Mucosa of rectum (tissue), 2 donors: ENCODE data around the gene PSMD14.
A peak's percentile ranks its signal among the peaks of the same experiment; 100 is the strongest.
"Not testable (repeated sequence)": the region's sequence is repeated elsewhere in the genome, so short reads cannot be mapped to it uniquely, and the experiment has no call there.

ENCODE experiments used
- H3K27ac ChIP-seq, 2 donors: one replicate each; pipeline ENCODE4 v1.7.0; 2013; ENCODE audit warnings: inconsistent platforms in 2 of 2, low read depth in 2 of 2, low read length in 2 of 2
- H3K27me3 ChIP-seq, 2 donors: one replicate each; pipeline ENCODE4 v1.7.0; 2013; ENCODE audit warnings: low read length in 2 of 2; ENCODE audit not compliant: control insufficient read depth in 2 of 2, insufficient read depth in 2 of 2
- H3K36me3 ChIP-seq, 2 donors: one replicate each; pipeline ENCODE4 v1.7.0; 2013; ENCODE audit warnings: low read length in 2 of 2; ENCODE audit not compliant: control insufficient read depth in 2 of 2, insufficient read depth in 2 of 2
- H3K4me1 ChIP-seq, 2 donors: one replicate each; pipeline ENCODE4 v1.7.0; 2013; ENCODE audit warnings: low read length in 2 of 2, mild to moderate bottlenecking in 1 of 2; ENCODE audit not compliant: control insufficient read depth in 2 of 2, insufficient read depth in 2 of 2
- H3K4me3 ChIP-seq, 2 donors: one replicate each; pipeline ENCODE4 v1.7.0; 2013; ENCODE audit warnings: low read length in 2 of 2
- H3K9ac ChIP-seq, 2 donors: one replicate each; pipeline ENCODE4 v1.7.0; 2013; ENCODE audit warnings: low read length in 2 of 2, low read depth in 1 of 2, mild to moderate bottlenecking in 1 of 2
- H3K9me3 ChIP-seq, 2 donors: one replicate each; pipeline ENCODE4 v1.7.0; 2013; ENCODE audit warnings: low read length in 2 of 2; ENCODE audit not compliant: control insufficient read depth in 2 of 2
- donor health status: healthy.
- donor health status: Normal muscosa, but diverticular disease.

Gene PSMD14

GRCh38 chr2:161308178-161308955 is at the start of gene PSMD14:
PSMD14 (plus strand) TSS chr2:161308425; CDS start chr2:161318826, 10,401 bp downstream.
- H3K36me3 ChIP-seq: no peaks in the 10 kb centered on the region
- peak within 1 kb of the TSS; percentile 92 to 93 for H3K4me3 ChIP-seq
- H3K27ac ChIP-seq: peak within 1 kb of the TSS; percentile 81 to 82
- peaks cover 3 to 8% of the 10 kb centered on the region in 2 donors for H3K4me1 ChIP-seq
- H3K27me3 ChIP-seq: no peaks in the 10 kb centered on the region
- H3K9me3 ChIP-seq: no peaks in the 10 kb centered on the region
- peak within 1 kb of the TSS; percentile 83 to 88 for H3K9ac ChIP-seq

- H3K9ac ChIP-seq: no peak overlapping the region
- H3K36me3 ChIP-seq: no peaks in the 10 kb centered on the region
- H3K27me3 ChIP-seq: no peaks in the 10 kb centered on the region
- no peak overlapping the region for H3K27ac ChIP-seq
- H3K4me1 ChIP-seq: no peaks in the 10 kb centered on the region
- no peaks in the 10 kb centered on the region for H3K9me3 ChIP-seq
- no peak overlapping the region for H3K4me3 ChIP-seq
Observed at GRCh38 chr2:161265874-161266273, 42.4 kb upstream of the PSMD14 start.

GRCh38 chr2:161269111-161269510 is 39.1 kb upstream of the PSMD14 start:
- Histone ChIP-seq H3K27ac (no peak overlapping the region), H3K4me3 (no peak overlapping the region), H3K4me1 (no peaks in the 10 kb centered on the region), H3K27me3 (no peaks in the 10 kb centered on the region), H3K9ac (no peak overlapping the region), H3K36me3 (no peaks in the 10 kb centered on the region), H3K9me3 (no peaks in the 10 kb centered on the region)

- Histone ChIP-seq H3K9ac (no peak overlapping the region), H3K4me3 (no peak overlapping the region), H3K9me3 (no peaks in the 10 kb centered on the region), H3K27me3 (no peaks in the 10 kb centered on the region), H3K4me1 (no peaks in the 10 kb centered on the region), H3K27ac (no peak overlapping the region), H3K36me3 (no peaks in the 10 kb centered on the region)
Observed at GRCh38 chr2:161273038-161273760, 35.0 kb upstream of the PSMD14 start.

- H3K4me3 ChIP-seq, H3K4me1 ChIP-seq, H3K27ac ChIP-seq, H3K27me3 ChIP-seq, H3K9me3 ChIP-seq, H3K36me3 ChIP-seq, H3K9ac ChIP-seq: not testable (repeated sequence)
Observed at GRCh38 chr2:161278564-161279229, 29.5 kb upstream of the PSMD14 start.

GRCh38 chr2:161279230-161279815 is 28.9 kb upstream of the PSMD14 start:
- H3K4me3 ChIP-seq, H3K4me1 ChIP-seq, H3K36me3 ChIP-seq, H3K9me3 ChIP-seq, H3K27ac ChIP-seq, H3K9ac ChIP-seq, H3K27me3 ChIP-seq: not testable (repeated sequence)

GRCh38 chr2:161280906-161281323 is 27.3 kb upstream of the PSMD14 start:
- not testable (repeated sequence) for H3K9ac ChIP-seq, H3K4me3 ChIP-seq, H3K27me3 ChIP-seq, H3K27ac ChIP-seq, H3K9me3 ChIP-seq, H3K36me3 ChIP-seq, H3K4me1 ChIP-seq

GRCh38 chr2:161281615-161282310 is 26.5 kb upstream of the PSMD14 start:
- H3K4me3 ChIP-seq, H3K4me1 ChIP-seq, H3K27me3 ChIP-seq, H3K9ac ChIP-seq, H3K9me3 ChIP-seq, H3K36me3 ChIP-seq, H3K27ac ChIP-seq: not testable (repeated sequence)

GRCh38 chr2:161282311-161282644 is 25.9 kb upstream of the PSMD14 start:
- not testable (repeated sequence) for H3K27me3 ChIP-seq, H3K9ac ChIP-seq, H3K4me3 ChIP-seq, H3K9me3 ChIP-seq, H3K4me1 ChIP-seq, H3K27ac ChIP-seq, H3K36me3 ChIP-seq
